ENCODE data around the gene SETMAR. TPM values are rescaled to one million over a fixed set of nuclear protein-coding genes. Genes with fewer than 3 reads are reported as not detected.
"Not testable (repeated sequence)": the region's sequence is repeated elsewhere in the genome, so short reads cannot be mapped to it uniquely, and the experiment has no call there.

SETMAR gene
- total RNA-seq, 2 experiments from 2014 or later: 11.7 to 13.8 TPM

DNA sequence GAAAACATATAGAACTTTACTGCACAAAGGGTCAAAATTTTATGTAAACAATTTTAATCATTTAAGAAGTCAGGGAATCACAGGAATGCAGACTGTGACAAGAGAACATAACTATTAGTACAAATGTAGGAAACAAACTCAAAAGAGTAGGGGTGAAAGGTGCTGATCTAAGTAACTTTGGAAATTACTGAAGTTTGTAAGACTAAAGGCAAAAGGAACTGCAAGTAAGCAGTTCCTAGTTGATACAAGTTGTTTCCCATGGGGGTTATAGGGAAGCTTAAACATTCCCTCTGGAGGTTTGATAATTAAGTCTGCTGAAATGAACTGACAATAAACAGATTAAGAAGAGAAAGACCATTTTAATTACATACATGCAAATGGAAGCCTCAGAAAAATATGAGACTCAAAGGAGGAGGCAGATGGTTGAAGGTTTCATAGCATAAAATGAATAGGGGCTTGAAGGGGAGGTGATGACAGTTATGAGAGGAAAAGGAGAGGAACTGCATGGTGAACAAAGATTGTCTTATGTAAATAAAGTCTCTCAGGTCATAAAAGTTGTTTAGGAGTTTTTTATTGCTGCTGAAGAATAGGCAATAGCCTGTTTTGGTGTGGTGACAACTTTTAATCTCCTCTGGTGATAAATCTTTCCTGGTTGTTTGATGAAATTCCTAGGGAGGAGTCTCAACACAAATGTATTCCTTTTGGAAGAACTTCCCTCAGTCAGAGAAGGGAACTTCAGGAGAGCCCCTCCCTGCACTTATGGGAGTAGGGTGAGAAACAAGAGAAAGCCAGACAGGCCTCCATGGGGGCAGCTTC lies 17.1 kb downstream of the SETMAR start:
- H3K4me1 Mint-ChIP-seq (ENCODE audit: low read depth): no peaks in the 10 kb centered on the region
- intact Hi-C loops (cut with micrococcal nuclease): no loop called here
- DNase-seq: no peak
- no peaks in the 10 kb centered on the region for H3K27me3 Mint-ChIP-seq
- peaks cover 12% of the 10 kb centered on the region for H3K36me3 Mint-ChIP-seq
- H3K9me3 Mint-ChIP-seq: peaks cover 3% of the 10 kb centered on the region
- no peak overlapping the region for H3K27ac Mint-ChIP-seq
- ChIA-PET POLR2A (no interaction called here), CTCF (interaction anchor here (0.5 kb wide), 1 partner anchor 26 kb away, joined by 3 read pairs; no protein-coding TSS in a partner anchor)
- H3K4me3 Mint-ChIP-seq: no peak overlapping the region

GRCh38 chr3:4321732-4322131 lies 18.6 kb downstream of the SETMAR start:
- Mint-ChIP-seq H3K27ac (no peak overlapping the region), H3K4me1 (ENCODE audit: low read depth) (no peaks in the 10 kb centered on the region), H3K27me3 (no peaks in the 10 kb centered on the region), H3K9me3 (no peaks in the 10 kb centered on the region), H3K36me3 (peaks cover 4% of the 10 kb centered on the region), H3K4me3 (no peak overlapping the region)
- intact Hi-C loops (cut with micrococcal nuclease): no loop called here
- ChIA-PET CTCF (interaction anchor here (0.9 kb wide), 1 partner anchor 312 kb away, joined by 3 read pairs; no protein-coding TSS in a partner anchor), POLR2A (no interaction called here)
- DNase-seq: no peak

GRCh38 chr3:4322635-4323034 lies 19.5 kb downstream of the SETMAR start:
- DNase-seq: no peak
- ChIA-PET CTCF (interaction anchor here (0.7 kb wide), 1 partner anchor 874 kb away, joined by 3 read pairs; no protein-coding TSS in a partner anchor), POLR2A (no interaction called here)
- Mint-ChIP-seq H3K9me3 (peaks cover 4% of the 10 kb centered on the region), H3K4me3 (no peak overlapping the region), H3K36me3 (peaks cover 3% of the 10 kb centered on the region), H3K27ac (no peak overlapping the region), H3K27me3 (no peaks in the 10 kb centered on the region), H3K4me1 (ENCODE audit: low read depth) (no peaks in the 10 kb centered on the region)
- intact Hi-C loops (cut with micrococcal nuclease): no loop called here

DNA sequence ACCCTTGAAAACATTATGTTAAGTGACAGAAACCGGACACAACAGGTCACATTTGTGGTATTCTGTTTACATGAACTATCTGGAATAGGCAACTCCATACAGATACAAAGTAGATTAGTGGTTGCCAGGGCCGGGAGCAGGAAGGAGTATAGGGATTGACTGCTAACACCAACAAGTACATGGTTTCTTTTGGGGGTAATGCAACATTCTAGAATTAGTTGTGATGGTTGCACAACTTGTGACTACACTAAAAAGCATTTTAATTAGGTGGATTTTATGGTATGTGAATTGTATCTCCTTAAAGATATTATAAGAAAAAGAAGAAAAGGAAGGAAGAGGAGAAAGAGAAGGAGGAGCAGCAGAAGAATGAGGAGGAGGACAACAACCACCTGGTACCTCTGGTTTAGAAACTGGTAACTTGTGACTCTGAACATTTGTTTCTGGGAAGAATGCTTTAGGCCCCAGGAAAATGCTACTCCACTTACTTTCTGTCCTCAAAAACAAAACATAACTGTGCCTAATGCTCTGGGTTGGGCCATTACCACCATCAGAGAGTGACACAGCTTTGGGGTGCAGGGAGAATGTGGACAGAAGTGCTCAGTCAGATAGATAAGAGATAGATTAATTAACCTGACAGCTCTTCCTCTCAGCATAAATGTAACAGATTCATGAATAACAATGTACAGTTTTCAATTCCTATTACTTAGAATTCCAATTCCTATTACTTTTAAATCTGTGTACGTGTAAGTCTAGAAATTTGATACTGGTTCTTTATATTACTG lies 20.3 kb downstream of the SETMAR start:
- no peak for DNase-seq
- Mint-ChIP-seq H3K27ac (no peak overlapping the region), H3K4me3 (no peak overlapping the region), H3K36me3 (peaks cover 5% of the 10 kb centered on the region), H3K9me3 (peaks cover 6% of the 10 kb centered on the region), H3K27me3 (no peaks in the 10 kb centered on the region), H3K4me1 (ENCODE audit: low read depth) (no peaks in the 10 kb centered on the region)
- ChIA-PET POLR2A (no interaction called here), CTCF (no interaction called here)
- intact Hi-C loops (cut with micrococcal nuclease): no loop called here

DNA sequence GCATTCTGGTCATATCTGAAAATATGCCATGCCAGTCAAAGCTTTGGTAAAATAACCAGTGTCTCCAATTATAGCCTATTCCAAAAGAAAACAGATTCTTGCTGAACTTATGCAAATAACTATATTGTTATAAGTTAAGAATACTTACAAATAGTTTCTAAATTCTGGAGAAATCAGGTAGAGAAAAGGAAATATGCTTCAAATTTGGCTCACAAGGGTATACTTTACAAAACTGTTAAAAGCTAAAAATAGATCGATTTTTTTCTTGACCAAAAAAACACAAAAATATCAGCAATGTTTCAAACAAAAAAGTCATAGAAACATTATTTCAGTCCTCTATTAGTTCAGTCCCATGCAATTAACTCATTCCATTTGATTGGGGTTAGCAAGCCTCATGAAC lies 23.7 kb downstream of the SETMAR start:
- Mint-ChIP-seq H3K27ac (no peak overlapping the region), H3K27me3 (no peaks in the 10 kb centered on the region), H3K9me3 (peaks cover 26% of the 10 kb centered on the region), H3K36me3 (peaks cover 18% of the 10 kb centered on the region), H3K4me3 (no peak overlapping the region), H3K4me1 (ENCODE audit: low read depth) (no peaks in the 10 kb centered on the region)
- DNase-seq: no peak
- intact Hi-C loops (cut with micrococcal nuclease): no loop called here
- CTCF ChIA-PET: interaction anchor here (1.4 kb wide), 1 partner anchor 12 kb away, joined by 3 read pairs; no protein-coding TSS in a partner anchor
- POLR2A ChIA-PET: no interaction called here

DNA sequence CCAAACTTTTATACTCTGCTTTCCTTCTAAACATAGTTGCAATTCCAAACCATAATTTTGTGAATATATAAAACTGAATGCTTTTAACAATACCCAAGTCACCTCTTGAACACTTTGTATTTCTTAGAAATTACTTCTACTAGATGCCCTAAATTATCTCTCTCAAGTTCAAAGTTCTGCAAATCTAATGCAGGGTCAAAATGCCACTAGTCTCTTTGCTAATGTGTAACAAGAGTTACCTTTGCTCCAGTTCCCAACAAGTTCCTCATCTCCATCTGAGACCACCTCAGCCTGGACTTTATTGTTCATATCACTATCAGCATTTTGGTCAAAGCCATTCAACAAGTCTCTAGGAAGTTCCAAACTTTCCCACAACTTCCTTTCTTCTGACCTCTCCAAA lies 26.6 kb downstream of the SETMAR start:
- CTCF ChIA-PET: not testable (repeated sequence)

DNA sequence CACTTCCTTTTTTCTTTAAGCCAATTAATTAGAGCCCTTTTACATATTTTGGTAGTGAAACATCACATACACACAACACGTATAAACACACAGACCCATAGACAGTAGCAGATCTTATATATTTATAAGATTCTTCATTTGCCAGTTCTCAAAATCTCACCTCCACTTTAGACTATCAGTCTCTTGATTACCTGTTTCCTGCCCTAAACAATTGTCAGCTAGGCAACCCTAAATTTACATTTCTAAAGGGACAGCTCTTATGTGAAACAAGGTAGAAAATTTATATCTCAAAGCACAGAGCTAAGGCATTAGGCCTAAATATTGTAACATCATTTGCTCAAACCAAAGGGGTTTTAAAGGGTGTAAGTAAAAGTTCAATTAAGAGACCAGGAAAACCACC lies 28.9 kb downstream of the SETMAR start:
- Mint-ChIP-seq H3K27me3 (no peaks in the 10 kb centered on the region), H3K4me1 (ENCODE audit: low read depth) (no peaks in the 10 kb centered on the region), H3K9me3 (peaks cover 25% of the 10 kb centered on the region), H3K36me3 (peaks cover 15% of the 10 kb centered on the region), H3K4me3 (no peak overlapping the region), H3K27ac (no peak overlapping the region)
- no peak for DNase-seq
- intact Hi-C loops (cut with micrococcal nuclease): no loop called here
- CTCF ChIA-PET: no interaction called here
- POLR2A ChIA-PET: no interaction called here

More for the DNA sequence above, 26.6 kb downstream of the SETMAR start:
- Mint-ChIP-seq H3K9me3 (peaks cover 26% of the 10 kb centered on the region), H3K36me3 (peaks cover 18% of the 10 kb centered on the region)
- H3K4me1 Mint-ChIP-seq (ENCODE audit: low read depth); DNase-seq; intact Hi-C loops (cut with micrococcal nuclease); POLR2A ChIA-PET; H3K27me3 Mint-ChIP-seq; H3K27ac Mint-ChIP-seq; H3K4me3 Mint-ChIP-seq: not testable (repeated sequence)

- ChIA-PET CTCF (interaction anchor here (2.7 kb wide), 1 partner anchor 301 kb away, joined by 9 read pairs; no protein-coding TSS in a partner anchor), POLR2A (no interaction called here)
- no peak overlapping the region for H3K4me3 Mint-ChIP-seq
- DNase-seq: no peak
- H3K9me3 Mint-ChIP-seq: peaks cover 22% of the 10 kb centered on the region
- no peaks in the 10 kb centered on the region for H3K27me3 Mint-ChIP-seq
- no peaks in the 10 kb centered on the region for H3K4me1 Mint-ChIP-seq (ENCODE audit: low read depth)
- H3K27ac Mint-ChIP-seq: no peak overlapping the region
- peaks cover 15% of the 10 kb centered on the region for H3K36me3 Mint-ChIP-seq
- intact Hi-C loops (cut with micrococcal nuclease): no loop called here
These were observed 29.4 kb downstream of the SETMAR start for GRCh38 chr3:4332574-4332973.

GRCh38 chr3:4332991-4333390 lies 29.8 kb downstream of the SETMAR start:
- Mint-ChIP-seq H3K27me3 (no peaks in the 10 kb centered on the region), H3K4me1 (ENCODE audit: low read depth) (no peaks in the 10 kb centered on the region), H3K27ac (no peak overlapping the region), H3K9me3 (peaks cover 22% of the 10 kb centered on the region), H3K36me3 (peaks cover 15% of the 10 kb centered on the region), H3K4me3 (no peak overlapping the region)
- ChIA-PET POLR2A (no interaction called here), CTCF (interaction anchor here (1.5 to 2.7 kb wide), 2 partner anchors 18 to 301 kb away, joined by 9 read pairs; no protein-coding TSS in a partner anchor)
- intact Hi-C loops (cut with micrococcal nuclease): no loop called here
- no peak for DNase-seq

DNA sequence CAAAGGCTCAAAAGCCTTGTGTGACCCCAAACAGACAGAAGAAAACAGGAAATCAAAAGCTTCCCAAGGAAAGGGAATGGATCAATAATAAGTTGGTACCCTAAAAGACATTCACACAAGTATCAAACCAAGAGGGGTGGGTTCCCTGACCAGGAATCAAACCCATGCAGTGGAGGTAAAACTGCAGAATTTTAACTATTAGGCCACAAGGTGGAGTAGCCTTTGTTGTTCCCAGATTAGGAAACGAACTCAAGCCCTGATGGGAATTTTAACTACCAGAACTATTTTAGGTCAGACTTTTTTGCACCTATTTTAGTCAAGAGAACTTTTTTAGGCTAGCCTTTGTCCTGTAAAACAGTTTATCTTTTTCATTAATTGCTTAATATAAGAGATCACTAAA lies 31.4 kb downstream of the SETMAR start:
- no peaks in the 10 kb centered on the region for H3K4me1 Mint-ChIP-seq (ENCODE audit: low read depth)
- no peak overlapping the region for H3K27ac Mint-ChIP-seq
- no peak for DNase-seq
- no peaks in the 10 kb centered on the region for H3K27me3 Mint-ChIP-seq
- no peak overlapping the region for H3K4me3 Mint-ChIP-seq
- peaks cover 8% of the 10 kb centered on the region for H3K36me3 Mint-ChIP-seq
- intact Hi-C loops (cut with micrococcal nuclease): no loop called here
- peaks cover 9% of the 10 kb centered on the region for H3K9me3 Mint-ChIP-seq
- ChIA-PET CTCF (interaction anchor here (0.7 to 2.7 kb wide), 5 partner anchors 16 to 340 kb away, joined by 3 to 9 read pairs (median 3); no protein-coding TSS in a partner anchor), POLR2A (no interaction called here)

DNA sequence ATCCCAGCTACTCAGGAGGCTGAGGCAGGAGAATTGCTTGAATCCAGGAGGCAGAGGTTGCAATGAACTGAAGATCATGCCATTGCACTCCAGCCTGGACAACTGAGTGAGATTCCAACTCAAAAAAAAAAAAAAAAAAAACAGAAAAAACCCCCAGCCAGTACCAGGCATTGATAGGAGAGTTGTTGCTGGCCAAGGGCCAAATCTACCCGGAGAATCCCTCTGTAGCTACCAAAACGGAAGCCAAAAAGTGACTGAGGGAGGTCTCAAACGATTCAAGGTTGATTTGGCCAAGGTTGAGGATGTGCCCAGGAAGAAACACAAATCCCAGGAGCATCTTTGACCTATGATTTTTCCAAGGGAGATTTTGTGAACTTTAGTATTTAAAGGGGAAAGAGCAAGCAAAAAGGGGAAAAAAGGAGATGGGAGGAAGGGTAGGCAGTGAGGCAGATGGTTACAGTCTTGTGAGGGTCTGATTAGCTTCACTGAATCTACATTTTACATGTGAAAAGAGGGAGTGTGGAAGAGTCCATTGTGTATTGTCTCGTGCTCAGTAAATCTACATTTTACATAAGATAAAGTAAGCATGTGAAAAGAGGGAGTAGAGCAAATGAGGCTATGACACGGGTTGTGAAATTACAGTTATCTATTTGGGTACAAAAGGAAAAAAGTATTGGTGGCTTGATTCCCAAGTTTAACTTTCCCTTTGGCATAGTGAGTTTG lies 32.8 kb downstream of the SETMAR start:
- ChIA-PET POLR2A (no interaction called here), CTCF (interaction anchor here (1.2 kb wide), 1 partner anchor 14 kb away, joined by 3 read pairs; no protein-coding TSS in a partner anchor)
- Mint-ChIP-seq H3K27me3 (no peaks in the 10 kb centered on the region), H3K27ac (no peak overlapping the region), H3K36me3 (no peaks in the 10 kb centered on the region), H3K9me3 (no peaks in the 10 kb centered on the region), H3K4me1 (ENCODE audit: low read depth) (no peaks in the 10 kb centered on the region), H3K4me3 (no peak overlapping the region)
- no peak for DNase-seq
- intact Hi-C loops (cut with micrococcal nuclease): no loop called here

Data from activated CD4-positive, alpha-beta memory T cell treated with anti-CD3 and anti-CD28 coated beads for 36 hours (primary cell).